AG04450 (cell line): Measurements from ENCODE around the gene NAP1L4. TPM values are rescaled to one million over a fixed set of nuclear protein-coding genes. Genes with fewer than 3 reads are reported as not detected.

ENCODE experiments used
- CTCF ChIA-PET: fragments of 300-600, 350-600 bp; formaldehyde crosslinking; extraction: SDS; loops from one replicate; lab custom pipeline; 2022; ENCODE audit warnings: antibody characterized with exemption, inconsistent platforms; lab: Charles Lee
- POLR2A ChIA-PET: fragments of 350-600 bp; formaldehyde crosslinking; extraction: SDS; loops from one replicate; lab custom pipeline; 2021; ENCODE audit warnings: antibody characterized with exemption, inconsistent platforms; lab: Yijun Ruan, JAX
- DNase-seq: peaks from one replicate; pipeline ENCODE4 v3.0.0-alpha.2; 2011; ENCODE audit warnings: low read depth, low spot score
- H3K27ac ChIP-seq: one replicate; pipeline ENCODE4 v1.5.1; 2012; ENCODE audit warnings: low read depth, low read length, control low read depth
- H3K27me3 ChIP-seq: one replicate; pipeline ENCODE4 v1.6.0; 2012; ENCODE audit warnings: low read length; ENCODE audit not compliant: control insufficient read depth, insufficient read depth
- H3K4me3 ChIP-seq: 2 replicates; pipeline ENCODE4 v1.5.1; 2011; ENCODE audit warnings: mild to moderate bottlenecking, low read depth, low read length, control low read depth
- H3K9me3 ChIP-seq: 2 replicates; pipeline ENCODE4 v1.5.1; 2012; ENCODE audit warnings: low read length; ENCODE audit not compliant: control insufficient read depth, insufficient read depth
- polyA plus RNA-seq: library from polyadenylated mRNA; depleted of rRNA; stranded (reverse); fragments of >200 nt; gene quantifications from 2 replicates; pipeline ENCODE4 v1.2.3, GENCODE V29; 2011
- TF ChIP-seq, protein P1 (sequence below): IDR thresholded peaks from 2 replicates; pipeline ENCODE4 v1.5.1; 2011; ENCODE audit warnings: low read depth, low read length, control low read depth, inconsistent platforms

Gene NAP1L4
- polyA plus RNA-seq, 1 experiment: 107 TPM

DNA sequence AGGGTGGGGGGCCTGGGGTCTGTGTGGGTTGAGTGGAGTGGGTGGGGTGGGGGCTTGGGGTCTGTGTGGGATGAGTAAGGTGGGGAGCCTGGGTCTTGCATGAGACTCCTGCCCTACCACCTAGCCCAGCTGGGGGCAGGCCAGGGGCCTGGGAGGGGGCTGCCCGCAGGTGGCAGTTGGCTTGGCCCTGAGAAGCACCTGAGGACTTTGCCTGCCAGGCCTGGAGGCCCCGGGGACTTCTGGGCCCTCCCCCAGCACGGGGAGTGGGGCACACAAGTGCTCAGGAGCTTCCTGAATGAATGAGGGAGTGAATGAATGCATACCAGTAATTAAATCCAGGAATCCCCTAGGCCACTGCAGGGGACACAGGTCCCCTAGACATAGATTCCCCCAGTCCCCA lies 69.5 kb downstream of the NAP1L4 start:
- ChIA-PET POLR2A (no interaction called here), CTCF (no interaction called here)
- Histone ChIP-seq H3K4me3 (no peak overlapping the region), H3K27me3 (no peaks in the 10 kb centered on the region), H3K27ac (no peak overlapping the region), H3K9me3 (no peaks in the 10 kb centered on the region; the same call in 1 of the 2 replicates)
- TF ChIP-seq, protein P1, sequence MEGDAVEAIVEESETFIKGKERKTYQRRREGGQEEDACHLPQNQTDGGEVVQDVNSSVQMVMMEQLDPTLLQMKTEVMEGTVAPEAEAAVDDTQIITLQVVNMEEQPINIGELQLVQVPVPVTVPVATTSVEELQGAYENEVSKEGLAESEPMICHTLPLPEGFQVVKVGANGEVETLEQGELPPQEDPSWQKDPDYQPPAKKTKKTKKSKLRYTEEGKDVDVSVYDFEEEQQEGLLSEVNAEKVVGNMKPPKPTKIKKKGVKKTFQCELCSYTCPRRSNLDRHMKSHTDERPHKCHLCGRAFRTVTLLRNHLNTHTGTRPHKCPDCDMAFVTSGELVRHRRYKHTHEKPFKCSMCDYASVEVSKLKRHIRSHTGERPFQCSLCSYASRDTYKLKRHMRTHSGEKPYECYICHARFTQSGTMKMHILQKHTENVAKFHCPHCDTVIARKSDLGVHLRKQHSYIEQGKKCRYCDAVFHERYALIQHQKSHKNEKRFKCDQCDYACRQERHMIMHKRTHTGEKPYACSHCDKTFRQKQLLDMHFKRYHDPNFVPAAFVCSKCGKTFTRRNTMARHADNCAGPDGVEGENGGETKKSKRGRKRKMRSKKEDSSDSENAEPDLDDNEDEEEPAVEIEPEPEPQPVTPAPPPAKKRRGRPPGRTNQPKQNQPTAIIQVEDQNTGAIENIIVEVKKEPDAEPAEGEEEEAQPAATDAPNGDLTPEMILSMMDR: no peak
- DNase-seq: no peak

DNA sequence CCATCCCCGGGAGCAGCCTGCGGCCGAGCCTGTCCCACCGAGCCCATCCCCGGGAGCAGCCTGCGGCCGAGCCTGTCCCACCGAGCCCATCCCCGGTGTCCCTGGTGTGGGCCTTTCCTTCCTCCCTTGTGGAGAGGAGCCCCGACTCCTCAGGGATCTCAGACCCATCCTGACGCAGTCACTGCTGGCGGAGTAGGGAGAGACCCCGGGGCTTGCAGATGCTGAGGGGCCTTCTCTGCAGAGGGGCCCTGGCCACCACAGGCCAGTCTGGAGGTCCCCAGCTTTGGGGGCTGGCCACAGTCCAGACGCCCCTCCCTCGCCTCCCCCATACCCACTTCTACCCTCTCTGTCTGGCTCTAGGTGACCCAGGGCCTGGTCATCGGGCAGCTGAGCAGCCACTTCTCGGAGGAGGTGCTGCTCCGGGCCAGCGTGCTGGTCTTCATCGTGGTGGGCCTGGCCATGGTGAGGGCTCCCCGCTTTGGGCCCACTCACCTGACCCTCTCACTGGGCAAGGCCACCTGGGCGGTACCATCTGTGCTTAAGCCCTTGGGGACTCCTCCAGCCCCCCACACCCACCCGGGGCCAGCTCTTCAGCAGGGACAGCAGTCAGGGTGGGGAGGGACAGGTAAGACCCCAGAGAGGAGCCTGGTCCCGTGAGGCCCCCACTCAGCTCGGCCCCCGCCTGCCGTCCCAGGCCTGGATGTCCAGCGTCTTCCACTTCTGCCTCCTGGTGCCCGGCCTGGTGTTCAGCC lies 70.2 kb downstream of the NAP1L4 start:
- TF ChIP-seq, protein P1: no peak
- no peak for DNase-seq
- H3K4me3 ChIP-seq: no peak overlapping the region
- no peaks in the 10 kb centered on the region; the same call in 1 of the 2 replicates for H3K9me3 ChIP-seq
- CTCF ChIA-PET: no interaction called here
- H3K27me3 ChIP-seq: no peaks in the 10 kb centered on the region
- no peak overlapping the region for H3K27ac ChIP-seq
- POLR2A ChIA-PET: no interaction called here

DNA sequence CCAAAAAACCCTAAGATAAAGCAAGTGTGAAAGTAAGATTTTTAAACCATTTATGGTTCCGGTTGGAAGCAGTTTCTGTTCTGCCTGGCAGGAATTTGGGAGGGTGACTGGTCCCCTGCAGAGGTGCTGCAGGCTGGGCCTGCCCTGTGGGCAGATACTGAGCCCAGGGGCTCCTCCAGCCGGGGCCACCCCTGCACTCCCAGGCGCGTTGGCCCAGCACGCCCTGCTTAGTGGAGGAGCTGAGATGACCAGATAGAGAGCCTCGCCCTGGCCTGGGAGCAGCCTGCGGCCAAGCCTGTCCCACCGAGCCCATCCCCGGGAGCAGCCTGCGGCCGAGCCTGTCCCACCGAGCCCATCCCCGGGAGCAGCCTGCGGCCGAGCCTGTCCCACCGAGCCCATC lies 70.9 kb downstream of the NAP1L4 start:
- POLR2A ChIA-PET: interaction anchor here (0.7 to 3.7 kb wide), 2 partner anchors 8 to 388 kb away, joined by 3 to 21 read pairs; partner anchors contain the start of gene PHLDA2
- Histone ChIP-seq H3K9me3 (no peaks in the 10 kb centered on the region; the same call in 1 of the 2 replicates), H3K27me3 (no peaks in the 10 kb centered on the region), H3K27ac (no peak overlapping the region), H3K4me3 (no peak overlapping the region)
- DNase-seq: no peak
- TF ChIP-seq, protein P1: no peak
- CTCF ChIA-PET: no interaction called here

DNA sequence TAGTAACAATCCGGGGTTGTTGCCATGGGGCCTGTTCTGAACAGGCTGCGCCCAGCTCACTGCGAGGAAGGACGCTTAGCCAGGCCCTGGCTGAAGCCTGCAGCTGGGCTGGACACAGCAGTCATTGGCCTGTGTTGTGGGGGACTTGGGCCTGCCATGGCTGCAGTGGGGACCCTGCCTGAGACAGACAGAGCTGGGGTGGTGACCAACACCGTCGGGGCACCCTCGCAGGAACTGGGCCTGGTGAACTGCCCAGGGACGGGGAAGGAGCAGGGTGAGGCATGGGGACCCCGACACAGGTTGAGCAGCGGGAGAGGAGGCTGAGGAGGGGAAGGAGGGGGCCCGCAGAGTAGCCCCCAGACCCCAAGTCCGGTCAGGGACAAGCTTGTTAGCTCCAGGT lies 71.8 kb downstream of the NAP1L4 start:
- ChIA-PET POLR2A (interaction anchor here (0.7 to 3.7 kb wide), 3 partner anchors 9 to 811 kb away, joined by 3 to 21 read pairs (median 3); partner anchors contain the start of gene PHLDA2), CTCF (no interaction called here)
- no peak for DNase-seq

DNA sequence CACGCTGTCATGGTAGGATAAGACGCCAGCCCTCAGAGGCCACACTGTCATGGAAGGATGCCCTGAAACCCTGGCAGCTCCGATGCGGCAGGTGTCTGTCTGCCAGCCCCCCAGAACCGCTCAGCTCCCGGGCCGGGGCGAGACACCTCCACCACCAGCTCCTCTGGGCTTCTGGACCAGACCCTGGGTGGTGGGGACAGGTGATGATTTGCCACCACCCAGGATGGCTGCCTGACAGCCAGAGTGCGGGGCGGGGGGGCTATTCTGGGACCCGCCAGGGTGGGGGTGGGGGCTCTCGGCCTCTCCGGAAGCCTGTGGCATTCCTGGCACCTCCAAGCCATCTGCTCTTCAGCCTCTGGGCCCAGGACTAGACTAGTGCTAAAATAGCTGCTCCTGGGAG lies 72.3 kb downstream of the NAP1L4 start:
- ChIA-PET CTCF (no interaction called here), POLR2A (interaction anchor here (3.7 kb wide), 1 partner anchor 9 kb away, joined by 21 read pairs; the partner anchor contains the start of gene PHLDA2)
- TF ChIP-seq, protein P1: no peak
- no peaks in the 10 kb centered on the region for H3K27me3 ChIP-seq
- H3K4me3 ChIP-seq: no peak overlapping the region
- no peak overlapping the region for H3K27ac ChIP-seq
- no peaks in the 10 kb centered on the region; the same call in 1 of the 2 replicates for H3K9me3 ChIP-seq
- no peak for DNase-seq

More for the DNA sequence above, 71.8 kb downstream of the NAP1L4 start:
- H3K27ac ChIP-seq: no peak overlapping the region
- no peaks in the 10 kb centered on the region; the same call in 1 of the 2 replicates for H3K9me3 ChIP-seq
- H3K4me3 ChIP-seq: no peak overlapping the region
- TF ChIP-seq, protein P1: no peak
- H3K27me3 ChIP-seq: no peaks in the 10 kb centered on the region
